GM23338 (cell line): ENCODE data around the gene RNF212B.

Experiments
- CTCF ChIP-seq, 2 experiments: fragments of 200-600 bp in 1 of 2; sonication (generic) in 1 of 2; conservative IDR thresholded peaks; 2 replicates each; pipeline versions ENCODE4 v1.5.1 to v1.6.1; 2016 to 2017; ENCODE audit warnings: antibody characterized with exemption in 2 of 2, low read depth in 2 of 2, mild to moderate bottlenecking in 2 of 2, moderate library complexity in 1 of 2
- EZH2 ChIP-seq: fragments of 200-600 bp; sonication (generic); IDR thresholded peaks from one replicate; pipeline ENCODE4 v1.8.0; 2017; ENCODE audit warnings: antibody characterized with exemption, mild to moderate bottlenecking, low read depth; ENCODE audit not compliant: unreplicated experiment
- EZH2phosphoT487 ChIP-seq: fragments of 200-600 bp; sonication (generic); IDR thresholded peaks from one replicate; pipeline ENCODE4 v1.8.1; 2018; ENCODE audit warnings: antibody characterized with exemption; ENCODE audit not compliant: unreplicated experiment
- JUNB ChIP-seq: IDR thresholded peaks from one replicate; pipeline ENCODE4 v1.6.1; 2016; ENCODE audit warnings: antibody characterized with exemption; ENCODE audit not compliant: unreplicated experiment
- STAT1 ChIP-seq: IDR thresholded peaks from one replicate; pipeline ENCODE4 v1.6.1; 2016; ENCODE audit warnings: antibody characterized with exemption; ENCODE audit not compliant: unreplicated experiment
- ZNF114 ChIP-seq: fragments of 250-450 bp; sonication (Bioruptor Pico); IDR thresholded peaks from 2 replicates; pipeline ENCODE4 v1.5.0; 2020; ENCODE audit warnings: mild to moderate bottlenecking, moderate library complexity
- TF ChIP-seq, protein P1 (sequence below): IDR thresholded peaks from one replicate; pipeline ENCODE4 v1.6.1; 2018; ENCODE audit warnings: antibody characterized with exemption; ENCODE audit not compliant: unreplicated experiment

DNA sequence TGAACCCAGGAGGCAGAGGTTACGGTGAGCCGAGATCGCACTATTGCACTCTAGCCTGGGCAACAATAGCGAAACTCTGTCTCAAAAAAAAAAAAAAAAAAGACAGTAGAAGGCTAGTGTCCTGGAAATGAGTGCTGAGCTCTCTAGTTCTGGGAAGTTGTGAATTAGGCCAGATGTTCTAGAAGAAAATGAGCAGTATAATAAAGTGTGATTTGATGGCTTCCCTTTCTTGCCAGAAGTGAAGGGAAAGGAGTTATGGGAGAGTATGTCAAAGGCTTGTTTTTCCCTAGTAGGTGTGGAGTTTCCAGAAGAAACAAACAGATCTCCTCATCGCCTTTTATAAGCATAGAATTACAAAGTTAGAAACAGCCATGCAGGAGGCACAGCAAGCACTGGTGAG lies 20.5 kb downstream of the RNF212B start:
- TF ChIP-seq CTCF (conservative IDR thresholded peaks at IDR 0.05; ENCODE audit: low read depth in 2 of 2) (no peak), STAT1 (no peak), JUNB (no peak), EZH2phosphoT487 (no peak), EZH2 (no peak), ZNF114 (CRISPR knock-in tag) (no peak)
- TF ChIP-seq, protein P1, sequence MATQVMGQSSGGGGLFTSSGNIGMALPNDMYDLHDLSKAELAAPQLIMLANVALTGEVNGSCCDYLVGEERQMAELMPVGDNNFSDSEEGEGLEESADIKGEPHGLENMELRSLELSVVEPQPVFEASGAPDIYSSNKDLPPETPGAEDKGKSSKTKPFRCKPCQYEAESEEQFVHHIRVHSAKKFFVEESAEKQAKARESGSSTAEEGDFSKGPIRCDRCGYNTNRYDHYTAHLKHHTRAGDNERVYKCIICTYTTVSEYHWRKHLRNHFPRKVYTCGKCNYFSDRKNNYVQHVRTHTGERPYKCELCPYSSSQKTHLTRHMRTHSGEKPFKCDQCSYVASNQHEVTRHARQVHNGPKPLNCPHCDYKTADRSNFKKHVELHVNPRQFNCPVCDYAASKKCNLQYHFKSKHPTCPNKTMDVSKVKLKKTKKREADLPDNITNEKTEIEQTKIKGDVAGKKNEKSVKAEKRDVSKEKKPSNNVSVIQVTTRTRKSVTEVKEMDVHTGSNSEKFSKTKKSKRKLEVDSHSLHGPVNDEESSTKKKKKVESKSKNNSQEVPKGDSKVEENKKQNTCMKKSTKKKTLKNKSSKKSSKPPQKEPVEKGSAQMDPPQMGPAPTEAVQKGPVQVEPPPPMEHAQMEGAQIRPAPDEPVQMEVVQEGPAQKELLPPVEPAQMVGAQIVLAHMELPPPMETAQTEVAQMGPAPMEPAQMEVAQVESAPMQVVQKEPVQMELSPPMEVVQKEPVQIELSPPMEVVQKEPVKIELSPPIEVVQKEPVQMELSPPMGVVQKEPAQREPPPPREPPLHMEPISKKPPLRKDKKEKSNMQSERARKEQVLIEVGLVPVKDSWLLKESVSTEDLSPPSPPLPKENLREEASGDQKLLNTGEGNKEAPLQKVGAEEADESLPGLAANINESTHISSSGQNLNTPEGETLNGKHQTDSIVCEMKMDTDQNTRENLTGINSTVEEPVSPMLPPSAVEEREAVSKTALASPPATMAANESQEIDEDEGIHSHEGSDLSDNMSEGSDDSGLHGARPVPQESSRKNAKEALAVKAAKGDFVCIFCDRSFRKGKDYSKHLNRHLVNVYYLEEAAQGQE = no peak
